OCI-LY3 (cell line): Measurements from ENCODE around the gene SLC25A41.

Experiments used
- EZH2phosphoT487 ChIP-seq: fragments of 200-600 bp; shearing (Covaris generic); IDR thresholded peaks from 2 replicates; pipeline ENCODE4 v1.6.1; 2018; ENCODE audit warnings: antibody characterized with exemption, mixed run types, low read depth
- TF ChIP-seq, protein P1 (sequence below): fragments of 200-600, 300-600 bp; sonication (generic); IDR thresholded peaks from 2 replicates; pipeline ENCODE4 v1.5.1; 2014; ENCODE audit warnings: antibody characterized with exemption, low read length, low read depth

DNA sequence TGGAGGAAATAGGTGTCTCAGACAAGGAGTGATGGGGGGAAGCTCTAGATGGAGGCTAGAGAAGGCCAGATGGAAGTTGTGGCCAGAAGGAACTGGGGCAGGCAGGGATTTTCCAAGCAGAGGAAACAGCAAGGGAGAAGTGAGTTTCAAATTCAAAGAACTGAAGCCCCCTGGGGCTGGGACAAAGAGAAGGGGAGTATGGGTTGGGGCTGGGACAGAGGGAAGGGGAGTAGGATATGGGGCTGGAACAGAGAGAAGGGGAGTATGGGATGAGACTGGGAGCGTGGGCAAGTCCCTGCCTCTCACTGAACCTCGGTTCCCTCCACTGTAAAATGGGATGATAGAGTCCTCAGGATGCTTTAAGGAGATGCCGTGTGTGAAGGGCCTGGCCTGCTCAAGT lies 38.7 kb downstream of the SLC25A41 start:
- TF ChIP-seq, protein P1, sequence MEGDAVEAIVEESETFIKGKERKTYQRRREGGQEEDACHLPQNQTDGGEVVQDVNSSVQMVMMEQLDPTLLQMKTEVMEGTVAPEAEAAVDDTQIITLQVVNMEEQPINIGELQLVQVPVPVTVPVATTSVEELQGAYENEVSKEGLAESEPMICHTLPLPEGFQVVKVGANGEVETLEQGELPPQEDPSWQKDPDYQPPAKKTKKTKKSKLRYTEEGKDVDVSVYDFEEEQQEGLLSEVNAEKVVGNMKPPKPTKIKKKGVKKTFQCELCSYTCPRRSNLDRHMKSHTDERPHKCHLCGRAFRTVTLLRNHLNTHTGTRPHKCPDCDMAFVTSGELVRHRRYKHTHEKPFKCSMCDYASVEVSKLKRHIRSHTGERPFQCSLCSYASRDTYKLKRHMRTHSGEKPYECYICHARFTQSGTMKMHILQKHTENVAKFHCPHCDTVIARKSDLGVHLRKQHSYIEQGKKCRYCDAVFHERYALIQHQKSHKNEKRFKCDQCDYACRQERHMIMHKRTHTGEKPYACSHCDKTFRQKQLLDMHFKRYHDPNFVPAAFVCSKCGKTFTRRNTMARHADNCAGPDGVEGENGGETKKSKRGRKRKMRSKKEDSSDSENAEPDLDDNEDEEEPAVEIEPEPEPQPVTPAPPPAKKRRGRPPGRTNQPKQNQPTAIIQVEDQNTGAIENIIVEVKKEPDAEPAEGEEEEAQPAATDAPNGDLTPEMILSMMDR = no peak
- TF ChIP-seq EZH2phosphoT487 = no peak
